ENCODE data around the gene CCDC185.

The CCDC185 gene

DNA sequence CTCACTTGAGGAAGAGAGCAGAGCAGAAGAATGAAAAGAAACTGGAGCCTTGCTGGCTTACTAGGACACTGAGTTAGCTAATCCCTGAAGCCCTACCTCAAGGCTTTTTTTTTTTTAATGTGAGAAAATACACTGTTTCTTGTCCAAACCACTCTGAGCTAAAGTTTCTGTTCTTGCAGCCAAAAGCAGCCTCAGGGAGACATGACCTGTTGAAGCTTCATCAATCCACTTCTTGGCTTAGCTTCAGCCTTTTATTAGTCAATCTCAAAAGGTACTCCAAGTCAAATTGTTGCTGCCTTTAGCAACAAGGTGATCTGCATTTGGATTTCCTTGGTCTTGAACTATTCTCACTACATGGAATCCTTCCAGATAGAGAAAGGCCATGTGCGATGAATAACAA, 33.7 kb downstream of the CCDC185 start:
- H3K4me3 ChIP-seq (ENCODE audit: low read length) = no peak overlapping the region
- DNase-seq (ENCODE audit: low read depth) = peak; percentile 13

GRCh38 chr1:223429313-223429731, 36.1 kb downstream of the CCDC185 start:
- H3K4me3 ChIP-seq (ENCODE audit: low read length) = no peak overlapping the region
- DNase-seq (ENCODE audit: low read depth) = peak; percentile 92
- TF ChIP-seq CTCF (IDR thresholded peaks at IDR 0.05; ENCODE audit: insufficient read depth, low read depth, low read length, missing control alignments) = no peak

More for the DNA sequence above, 33.7 kb downstream of the CCDC185 start:
- no peak for TF ChIP-seq CTCF (IDR thresholded peaks at IDR 0.05; ENCODE audit: insufficient read depth, low read depth, low read length, missing control alignments)

- no peak overlapping the region for H3K4me3 ChIP-seq (ENCODE audit: low read length)
- TF ChIP-seq CTCF (IDR thresholded peaks at IDR 0.05; ENCODE audit: insufficient read depth, low read depth, low read length, missing control alignments) = no peak
- DNase-seq (ENCODE audit: low read depth) = peak; percentile 64
These were observed 36.6 kb downstream of the CCDC185 start for GRCh38 chr1:223429821-223430220.

DNA sequence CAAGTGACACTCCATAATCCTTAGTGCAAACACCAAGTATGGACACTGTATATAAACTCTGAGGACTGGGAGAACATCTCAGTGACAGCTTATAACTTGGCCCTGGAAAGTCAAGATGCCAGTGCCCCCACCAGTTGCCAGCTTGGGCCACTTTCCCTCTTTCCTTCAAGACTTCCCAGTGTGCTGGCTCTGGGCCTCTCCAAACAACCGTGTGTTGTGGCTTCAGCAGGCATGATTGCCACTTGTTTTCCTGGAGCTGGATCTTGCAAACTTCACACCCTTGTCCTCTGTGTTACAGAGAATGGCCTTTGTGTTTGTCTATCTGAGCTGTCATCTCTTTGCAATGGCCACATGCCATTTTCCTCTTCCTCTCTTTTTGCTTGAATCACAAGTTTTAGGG, 37.0 kb downstream of the CCDC185 start:
- H3K4me3 ChIP-seq (ENCODE audit: low read length) = no peak overlapping the region
- no peak for TF ChIP-seq CTCF (IDR thresholded peaks at IDR 0.05; ENCODE audit: insufficient read depth, low read depth, low read length, missing control alignments)
- no peak for DNase-seq (ENCODE audit: low read depth)

- no peak overlapping the region for H3K4me3 ChIP-seq (ENCODE audit: low read length)
- DNase-seq (ENCODE audit: low read depth) = no peak
- no peak for TF ChIP-seq CTCF (IDR thresholded peaks at IDR 0.05; ENCODE audit: insufficient read depth, low read depth, low read length, missing control alignments)
These were observed 43.9 kb downstream of the CCDC185 start for GRCh38 chr1:223437151-223437550.

GRCh38 chr1:223443397-223443796, 50.2 kb downstream of the CCDC185 start:
- no peak for TF ChIP-seq CTCF (IDR thresholded peaks at IDR 0.05; ENCODE audit: insufficient read depth, low read depth, low read length, missing control alignments)
- no peak for DNase-seq (ENCODE audit: low read depth)
- no peak overlapping the region for H3K4me3 ChIP-seq (ENCODE audit: low read length)

- TF ChIP-seq CTCF (IDR thresholded peaks at IDR 0.05; ENCODE audit: insufficient read depth, low read depth, low read length, missing control alignments) = no peak
- no peak for DNase-seq (ENCODE audit: low read depth)
- H3K4me3 ChIP-seq (ENCODE audit: low read length) = no peak overlapping the region
These were observed 51.2 kb downstream of the CCDC185 start for GRCh38 chr1:223444411-223444810.
